ENCODE results near the gene ZBTB16.

ZBTB16 gene

DNA sequence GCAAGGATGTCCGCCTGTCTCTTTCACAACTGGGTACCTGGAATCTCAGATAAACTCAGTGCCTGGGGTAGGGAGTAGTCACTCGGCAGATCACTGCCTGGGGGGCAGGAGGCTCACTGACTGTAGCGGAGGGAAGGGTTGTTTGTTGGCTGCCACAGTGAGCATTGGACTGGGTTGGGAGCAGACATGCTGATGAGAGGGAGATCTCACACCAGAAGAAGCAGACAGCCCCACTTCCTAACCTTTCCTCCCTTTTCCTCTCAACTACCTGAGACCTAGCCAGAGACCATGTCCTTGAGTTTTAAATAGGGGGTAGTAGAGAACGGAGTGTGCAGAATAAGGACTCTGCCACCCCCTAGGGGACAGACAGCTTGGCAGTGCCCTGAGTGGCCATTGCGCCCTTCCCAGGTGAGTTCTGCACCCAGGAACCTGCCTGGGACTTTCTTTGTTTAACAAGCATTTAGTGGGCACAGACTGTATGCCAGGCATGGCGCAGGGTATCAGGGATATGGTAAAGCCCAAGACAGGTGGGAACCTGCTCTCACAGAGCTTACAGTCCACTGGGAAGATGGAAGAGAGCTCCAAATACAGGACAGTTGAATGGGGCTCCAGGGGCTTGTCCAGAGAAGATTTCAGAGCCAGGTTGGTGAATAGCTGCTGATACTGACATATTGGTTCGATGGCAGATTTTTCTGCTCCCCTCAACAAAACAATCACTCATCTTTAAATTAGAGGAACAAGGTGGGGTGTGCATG is 121.0 kb downstream of the ZBTB16 start:
- peak in 19 of 58 donors; percentile 16 to 66 (median 41) for DNase-seq

DNA sequence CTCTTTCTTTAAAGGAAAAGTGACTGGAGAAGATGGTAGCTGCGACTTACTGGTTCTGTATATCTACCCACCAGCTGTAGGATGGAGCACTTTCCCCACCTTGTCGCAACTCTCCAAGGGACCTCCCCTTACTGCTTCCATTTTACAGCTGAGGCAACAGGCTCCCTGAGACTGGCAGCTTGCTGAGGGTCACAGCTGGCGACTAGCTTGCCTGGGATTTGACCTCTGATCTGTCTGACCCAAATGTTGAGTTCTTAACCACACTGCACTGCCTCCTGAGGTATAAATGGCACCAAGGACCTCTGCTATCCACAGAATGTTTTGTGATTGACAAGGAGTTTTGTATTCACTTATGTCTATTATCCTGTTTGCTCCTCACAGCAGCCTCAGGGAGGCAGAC is 121.7 kb downstream of the ZBTB16 start:
- DNase-seq, result no peak

DNA sequence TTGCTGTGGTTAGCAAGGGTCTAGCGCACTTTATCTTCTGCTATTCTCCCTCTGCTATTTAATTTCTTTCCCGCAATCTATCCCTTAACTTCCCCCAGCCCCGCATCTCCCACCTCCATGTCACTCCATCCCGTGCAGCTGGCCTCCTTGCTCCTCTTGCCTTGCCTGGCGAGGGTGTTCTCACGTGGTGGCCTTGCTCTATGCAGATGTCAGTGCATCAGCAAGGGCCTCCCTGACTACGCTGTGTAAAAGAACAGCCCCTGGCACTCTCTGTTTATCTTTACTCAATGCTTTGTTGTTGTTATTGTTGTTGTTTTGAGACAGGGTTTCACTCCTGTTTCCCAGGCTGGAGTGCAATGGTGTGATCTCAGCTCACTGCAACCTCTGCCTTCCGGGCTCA is 122.2 kb downstream of the ZBTB16 start:
- no peak for DNase-seq

DNA sequence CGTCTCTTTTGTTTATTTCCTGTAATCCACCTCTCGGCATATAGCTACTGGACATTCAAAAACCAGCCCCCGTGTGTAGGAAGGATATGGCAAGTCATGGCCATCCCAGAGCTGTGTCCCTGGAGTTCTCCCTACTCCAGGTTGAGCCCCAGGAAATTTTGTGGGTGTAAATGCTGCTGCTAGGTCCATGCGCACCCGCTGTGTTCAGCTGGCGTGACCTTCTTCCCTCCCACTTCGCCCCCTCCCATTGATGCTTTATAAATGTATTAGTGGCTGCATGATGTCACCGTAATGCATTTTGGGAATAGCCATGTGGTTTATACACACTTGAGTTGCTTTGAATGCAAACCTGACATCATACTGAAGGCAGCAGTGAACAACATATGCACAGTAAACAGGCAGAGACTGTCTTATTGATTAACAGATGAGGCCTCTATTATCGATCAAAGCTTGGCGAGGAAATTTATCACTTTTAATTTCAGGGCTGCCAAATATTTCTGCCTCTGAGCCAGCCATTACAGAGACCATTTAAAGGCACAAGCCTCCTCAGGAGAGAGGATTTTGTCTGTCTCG is 123.0 kb downstream of the ZBTB16 start:
- DNase-seq, result no peak

DNA sequence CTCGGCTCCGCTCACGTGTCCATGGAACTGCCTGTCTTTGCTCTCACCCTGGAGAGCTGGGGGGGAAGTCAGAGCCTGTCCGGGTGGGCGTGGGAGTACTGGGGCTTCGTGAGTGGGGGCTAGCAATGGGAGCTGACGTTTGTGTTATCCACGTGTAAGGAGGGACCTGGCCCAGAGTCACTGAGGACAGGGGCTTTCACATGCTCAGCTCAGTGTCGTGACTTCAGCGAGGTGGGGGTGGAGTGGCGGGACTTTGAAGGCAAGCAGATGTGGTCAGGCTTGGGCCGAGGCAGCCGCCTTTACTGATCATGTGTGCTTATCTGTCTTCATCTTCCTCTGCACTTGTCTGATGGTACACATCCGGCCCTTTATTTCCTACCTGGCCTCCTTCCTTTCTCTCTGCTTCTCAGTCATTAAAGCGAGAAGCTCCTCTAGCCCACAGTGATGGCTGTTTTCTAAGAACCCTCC is 123.6 kb downstream of the ZBTB16 start:
- peak in 1 of 58 donors; percentile 14 for DNase-seq

DNA sequence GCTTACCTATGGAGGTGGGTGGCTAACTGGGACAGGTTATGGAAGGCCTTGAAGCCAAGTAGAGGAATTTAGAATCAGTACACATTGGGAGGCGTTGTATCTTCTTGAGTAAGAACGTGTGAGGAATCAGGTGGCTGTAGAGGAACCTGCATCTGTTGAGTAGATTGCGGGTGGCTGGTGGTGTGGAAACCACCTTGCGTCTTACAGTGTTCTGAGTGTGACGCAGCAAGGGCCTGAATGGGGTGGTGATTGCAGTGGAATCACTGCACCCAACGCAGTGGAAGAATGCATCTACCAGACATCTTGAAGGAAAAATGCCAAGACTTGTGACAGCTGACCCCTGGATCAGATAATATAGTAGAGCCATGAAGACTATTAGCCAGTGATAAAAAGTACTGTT is 125.9 kb downstream of the ZBTB16 start:
- DNase-seq, result no peak

DNA sequence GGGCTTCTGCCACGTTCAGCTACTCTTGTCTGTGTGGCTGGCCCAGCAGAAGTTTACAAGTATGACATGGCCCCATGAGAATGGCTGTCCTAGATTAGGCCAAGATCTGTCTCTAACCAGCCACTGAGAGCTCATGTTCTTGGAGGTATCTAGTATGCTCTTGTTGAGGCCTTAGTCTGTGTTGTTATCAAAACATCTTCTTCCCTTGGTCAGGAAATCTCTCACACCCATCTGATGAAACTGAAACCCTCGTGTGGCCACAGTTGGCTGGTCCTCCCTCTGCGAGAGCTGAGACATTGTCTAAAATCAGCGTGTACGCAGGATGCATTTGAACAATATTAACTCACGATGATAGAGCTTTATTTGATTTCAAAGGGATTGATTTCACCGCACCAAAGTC is 127.7 kb downstream of the ZBTB16 start:
- DNase-seq, result no peak

DNA sequence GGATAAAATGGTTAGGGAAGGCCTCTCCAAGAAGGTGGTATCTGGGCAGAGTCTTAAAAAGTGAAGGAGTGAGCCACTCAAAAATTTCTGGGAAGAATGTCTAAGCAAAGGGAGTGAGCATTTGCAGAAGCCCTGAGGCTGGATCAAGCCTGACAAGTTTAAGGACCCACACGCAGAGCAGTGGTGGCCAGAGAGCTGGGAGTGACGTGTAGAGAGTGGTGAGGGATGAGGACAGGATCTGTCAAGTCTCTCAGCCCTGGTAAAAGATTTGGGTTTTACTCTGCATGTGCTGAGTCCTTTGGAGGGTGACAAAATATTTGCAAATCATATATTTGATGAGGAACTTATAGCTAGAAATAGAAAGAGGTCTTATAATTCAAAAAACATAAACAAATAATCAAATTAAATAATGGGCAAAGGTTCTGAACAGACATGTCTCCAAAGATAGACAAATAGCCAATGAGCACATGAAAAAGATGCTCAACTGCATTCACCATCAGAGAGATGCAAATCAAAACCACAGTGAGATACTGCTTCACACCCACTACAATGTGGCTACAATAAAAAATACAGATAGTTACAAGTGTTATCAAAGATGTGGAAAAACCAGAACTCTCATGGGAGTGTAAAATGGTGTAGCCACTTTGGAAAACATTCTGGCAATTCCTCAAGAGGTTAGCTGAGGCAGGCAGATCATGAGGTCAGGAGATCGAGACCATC is 129.5 kb downstream of the ZBTB16 start:
- DNase-seq, result no peak

DNA sequence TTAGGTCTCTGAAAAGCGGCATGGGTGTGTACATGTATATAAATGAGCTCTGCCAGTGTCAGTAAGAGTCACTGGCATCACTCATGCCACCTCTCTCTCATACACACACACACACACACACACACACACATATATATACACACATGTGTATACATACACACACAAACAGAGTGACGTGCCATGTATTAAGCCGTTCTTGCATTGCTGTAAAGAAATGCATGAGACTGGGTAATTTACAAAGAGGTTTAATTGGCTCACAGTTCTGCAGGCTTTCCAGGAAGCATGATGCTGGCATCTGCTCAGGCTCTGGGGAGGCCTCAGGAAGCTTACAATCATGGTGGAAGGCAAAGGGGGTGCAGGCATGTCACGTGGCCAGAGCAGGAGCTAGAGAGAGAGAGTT is 131.1 kb downstream of the ZBTB16 start:
- no peak for DNase-seq

DNA sequence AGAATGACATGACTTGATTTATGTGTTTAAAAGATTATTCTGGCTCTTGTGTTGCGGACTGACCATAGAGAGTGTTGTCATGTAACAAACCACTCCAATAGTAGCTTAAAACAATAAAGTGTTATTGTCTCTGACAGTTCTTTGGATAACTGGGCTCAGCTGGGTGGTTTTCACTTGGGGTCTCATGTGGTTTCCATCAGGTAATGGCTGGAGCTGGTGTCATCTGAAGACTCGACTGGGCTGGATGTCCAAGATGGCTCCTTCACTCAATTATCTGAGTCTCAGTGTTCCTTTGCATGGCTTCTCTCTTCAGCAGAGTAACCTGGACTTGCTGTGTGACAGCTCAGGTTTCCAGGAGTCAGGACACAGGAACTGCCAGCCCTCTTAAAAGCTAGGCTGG is 132.4 kb downstream of the ZBTB16 start:
- no peak for DNase-seq

DNA sequence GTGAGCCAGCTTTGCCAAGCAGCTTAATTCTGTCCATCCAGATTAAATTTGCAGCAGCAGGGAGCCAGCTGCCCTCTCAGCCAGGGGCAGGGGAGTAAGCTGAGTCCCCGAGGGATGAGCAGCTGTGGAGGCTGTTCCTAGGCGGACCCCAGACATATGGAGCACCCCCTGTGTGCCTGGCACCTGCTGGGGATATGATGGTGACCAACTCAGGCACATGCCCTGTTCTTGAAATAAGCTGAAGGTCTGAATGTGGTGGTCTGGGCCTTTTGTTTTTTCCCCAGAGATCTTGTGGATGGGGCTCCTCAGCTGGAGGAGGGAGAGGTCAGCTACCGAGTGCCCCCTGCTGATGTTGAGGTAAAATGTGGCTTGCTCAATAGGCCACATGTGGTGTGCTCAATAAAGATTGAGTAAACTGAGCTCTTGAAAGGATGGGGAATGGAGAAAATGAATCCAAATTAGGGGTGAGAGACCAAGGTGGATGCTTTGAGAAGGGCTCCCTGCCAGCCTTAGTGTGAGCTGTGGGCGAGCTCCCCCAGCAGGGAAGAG is 133.4 kb downstream of the ZBTB16 start:
- no peak for DNase-seq

DNA sequence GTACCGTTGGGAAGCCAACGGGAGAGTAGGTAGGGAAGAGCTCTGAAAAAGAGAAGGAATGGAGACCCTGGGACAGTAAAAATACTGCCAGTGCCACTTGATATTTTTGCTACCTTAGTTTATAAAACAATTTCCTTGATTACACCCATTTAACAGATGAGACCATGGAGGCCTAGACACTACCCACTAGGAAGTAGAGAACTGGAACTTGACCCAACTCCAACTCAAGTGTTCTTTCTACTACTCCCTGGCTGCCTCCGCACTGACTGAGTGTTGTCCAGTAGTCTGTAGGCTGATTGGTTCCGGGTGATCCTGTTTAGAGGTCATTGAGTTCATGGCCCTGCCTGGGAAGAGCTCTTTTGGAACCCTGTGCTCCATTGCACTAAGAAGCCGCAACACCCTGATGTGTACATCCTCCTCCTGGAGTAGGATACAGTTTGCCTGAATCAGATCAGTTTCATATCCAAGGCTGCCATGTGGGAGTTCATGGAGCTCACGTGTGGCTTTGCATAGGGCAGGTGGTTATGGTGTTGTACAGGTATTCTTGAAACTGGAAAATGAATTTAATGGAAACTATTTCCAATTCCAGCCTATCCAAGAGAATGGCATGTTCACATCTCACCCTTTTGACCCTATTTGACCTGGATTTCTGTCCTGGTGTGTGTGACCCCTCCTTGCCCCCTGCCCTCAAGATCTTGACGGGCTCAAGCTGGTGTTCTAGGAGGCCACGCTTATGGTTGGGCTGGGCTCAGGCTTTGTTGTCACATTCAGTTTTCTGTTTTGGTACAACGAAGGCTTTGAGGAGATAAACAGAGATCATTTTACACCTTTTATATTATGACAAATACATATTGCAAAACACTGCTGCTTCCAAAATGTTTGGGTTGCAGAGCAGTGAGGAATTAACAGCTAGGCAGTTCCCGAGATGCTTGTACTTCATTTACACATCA is 134.5 kb downstream of the ZBTB16 start:
- DNase-seq, result no peak

DNA sequence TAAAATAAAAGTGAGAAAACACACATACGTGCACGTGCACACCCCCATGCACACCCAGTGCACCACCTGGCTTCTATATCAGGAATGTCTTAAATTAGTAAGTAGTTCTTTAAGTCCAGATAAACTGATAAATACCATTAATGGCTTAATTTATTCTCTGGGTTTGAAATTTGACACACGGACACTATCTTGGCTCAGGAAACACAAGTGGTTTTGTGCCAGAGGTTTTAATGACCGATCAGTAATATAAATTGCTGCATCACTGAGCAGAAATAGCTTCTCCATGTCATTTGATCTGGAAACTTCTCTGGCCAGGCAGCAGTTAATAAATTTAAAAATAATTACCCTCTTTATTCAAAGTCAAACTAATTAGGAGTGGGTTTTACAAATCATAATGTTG is 135.2 kb downstream of the ZBTB16 start:
- DNase-seq, result no peak

DNA sequence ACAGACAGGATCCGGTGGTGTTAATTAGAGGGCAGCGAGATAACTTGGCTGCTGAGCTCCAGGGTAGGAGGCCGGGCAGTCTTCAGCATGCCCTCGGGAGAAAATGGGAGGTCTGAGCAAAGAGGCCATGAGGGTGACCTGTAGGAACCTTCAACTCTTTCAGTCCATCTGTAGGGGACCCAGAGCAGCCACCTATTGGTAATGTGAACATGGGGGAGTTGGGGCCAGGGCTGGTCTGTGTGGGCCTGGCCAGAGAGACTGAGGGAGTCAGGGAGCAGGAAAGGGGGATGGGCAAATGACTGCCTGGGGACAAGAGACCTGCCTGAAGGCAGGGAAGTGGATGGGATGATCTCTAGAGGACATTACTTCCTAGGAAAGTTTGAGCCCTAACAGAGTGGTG is 135.6 kb downstream of the ZBTB16 start:
- DNase-seq, result no peak

DNA sequence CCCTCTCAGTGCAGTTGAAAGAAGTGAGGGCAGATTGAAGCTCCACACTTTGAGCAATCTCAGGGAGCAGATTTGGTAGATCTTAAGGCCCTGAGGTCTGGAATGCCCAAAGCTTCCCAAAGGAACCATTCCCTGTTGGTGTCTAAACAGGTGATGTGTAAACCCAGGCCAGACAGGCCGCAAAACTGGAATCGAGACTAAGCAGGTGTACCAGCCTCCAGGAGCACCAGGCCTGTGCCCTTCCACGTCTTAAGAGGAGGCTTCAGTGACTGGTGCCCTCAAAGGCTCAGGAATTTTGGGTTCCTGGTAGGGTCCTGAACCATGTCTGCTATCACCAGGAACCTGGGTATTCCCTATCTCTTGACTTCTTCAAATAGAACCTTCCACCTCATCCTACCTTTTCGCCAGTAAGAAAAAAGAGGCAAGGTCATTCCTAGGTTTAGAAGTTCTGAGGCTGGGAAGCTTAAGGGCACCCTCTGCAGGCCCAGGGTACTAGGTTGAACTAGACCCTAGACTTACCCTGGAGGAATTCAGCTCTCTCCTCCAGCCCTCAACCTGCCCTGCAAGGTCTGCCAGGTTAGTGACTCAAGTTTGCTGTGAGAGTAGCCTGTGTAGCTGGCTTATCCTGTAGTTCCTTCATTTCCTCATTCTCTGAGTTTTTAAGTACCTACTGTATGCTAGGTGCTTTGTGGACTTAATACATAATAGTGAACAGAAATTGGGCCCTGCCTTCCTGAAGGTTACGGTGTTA is 136.6 kb downstream of the ZBTB16 start:
- DNase-seq, result no peak

DNA sequence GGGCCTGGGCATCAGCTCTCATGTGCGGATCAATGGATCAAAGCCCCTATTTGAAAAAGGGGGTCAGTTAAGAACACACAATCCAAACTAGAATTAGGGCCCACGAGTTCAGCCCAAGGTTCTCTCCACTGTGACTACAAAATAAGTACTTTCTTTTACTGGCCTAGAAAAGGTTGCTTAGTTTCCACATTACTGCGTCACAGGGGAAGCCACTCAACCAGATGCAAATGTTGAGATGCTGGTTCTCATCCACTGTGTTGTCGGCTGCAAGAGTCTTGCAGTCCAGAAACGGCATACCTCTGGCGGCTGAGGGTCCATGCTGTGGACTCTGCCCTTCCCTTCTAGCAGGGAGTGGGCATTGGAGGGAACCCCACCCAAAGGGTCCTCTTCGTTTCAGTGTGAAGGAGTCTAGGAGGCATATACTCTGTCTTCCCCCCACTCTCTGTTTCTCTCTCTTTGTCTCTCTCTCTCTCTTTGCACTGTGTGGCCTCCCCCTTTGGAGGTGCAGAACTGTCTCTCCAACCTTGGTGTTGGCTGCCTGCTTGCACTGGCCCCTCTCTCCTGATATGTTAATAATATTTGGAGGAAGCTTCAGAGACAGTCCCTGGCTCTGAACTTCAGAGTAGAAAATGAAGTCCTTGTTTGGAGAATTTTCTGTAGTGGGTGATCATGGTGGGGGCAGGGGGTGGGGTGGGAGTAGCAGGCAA is 137.6 kb downstream of the ZBTB16 start:
- DNase-seq, result peak in 29 of 58 donors; percentile 11 to 82 (median 38)

DNA sequence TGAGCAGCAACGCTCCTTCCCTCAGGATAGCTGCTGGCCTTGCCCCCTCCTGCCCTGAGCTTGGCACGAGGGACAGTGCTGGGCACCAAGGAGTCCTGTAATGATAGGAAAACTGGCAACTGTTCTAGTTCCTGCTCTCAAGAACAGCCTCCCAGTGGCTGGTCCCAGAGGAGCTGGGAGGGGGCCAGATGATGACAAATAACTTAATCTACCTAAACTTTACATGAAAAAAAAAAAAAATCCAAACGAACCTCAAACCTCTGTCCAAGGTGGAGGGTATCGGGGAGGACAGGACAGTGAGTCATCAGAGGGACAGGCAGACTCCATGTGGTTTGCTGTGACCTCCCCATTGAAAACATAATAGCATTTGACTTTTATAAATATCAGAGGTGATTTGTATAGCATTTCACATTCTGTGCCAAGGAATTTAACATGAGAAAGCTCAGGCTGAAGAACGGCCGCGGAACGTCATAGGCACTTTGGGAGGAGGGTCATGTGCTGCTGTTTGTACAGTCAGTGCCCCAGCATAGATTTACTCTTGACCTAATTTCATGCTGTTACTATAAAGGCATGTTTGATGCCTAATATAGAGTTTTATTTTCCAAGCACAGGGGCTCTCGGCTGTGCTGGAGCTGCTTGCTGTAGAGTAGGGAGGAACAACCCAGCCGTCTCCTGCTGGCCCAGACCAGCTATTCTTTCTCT is 138.4 kb downstream of the ZBTB16 start:
- peak in 32 of 58 donors; percentile 9 to 55 (median 30) for DNase-seq

DNA sequence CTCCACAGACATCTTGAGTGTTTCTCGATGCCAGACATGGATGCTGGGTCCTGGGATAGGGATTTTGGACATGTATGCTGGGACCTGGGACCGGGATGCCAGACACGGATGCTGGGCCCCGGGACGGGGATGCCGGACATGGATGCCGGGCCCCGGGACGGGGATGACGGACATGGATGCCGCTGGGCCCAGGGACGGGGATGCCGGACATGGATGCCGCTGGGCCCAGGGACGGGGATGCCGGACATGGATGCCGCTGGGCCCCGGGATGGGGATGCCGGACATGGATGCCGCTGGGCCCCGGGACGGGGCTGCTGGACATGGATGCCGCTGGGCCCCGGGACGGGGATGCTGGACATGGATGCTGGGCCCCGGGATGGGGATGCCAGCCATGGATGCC is 139.5 kb downstream of the ZBTB16 start:
- DNase-seq, result no peak

Data from anterior cingulate cortex (tissue), 58 donors.